Naive thymus-derived CD8-positive, alpha-beta T cell (primary cell): ENCODE measurements around the gene TP53TG5. TPM values are rescaled to one million over a fixed set of nuclear protein-coding genes. Genes with fewer than 3 reads are reported as not detected.

Source experiments
- ATAC-seq, 2 donors: fragments of 150-1000 bp; cut with Tn5 transposase in 1 of 2; sonication (Bioruptor Pico), chemical (Tn5 transposase) in 1 of 2; 1 replicate in 1 of 2; 2 replicates in 1 of 2; pipeline ENCODE4 v1.10.0; 2021; ENCODE audit warnings: mild to moderate bottlenecking in 2 of 2, moderate library complexity in 2 of 2
- POLR2A ChIA-PET: fragments of 350-600 bp; sonication (Branson Sonifier 250); formaldehyde crosslinking; loops from one replicate; lab custom pipeline; 2021; ENCODE audit warnings: antibody characterized with exemption; lab: Charles Lee
- DNase-seq, 10 donors: peaks; one replicate each; pipeline versions ENCODE4 v3.0.0 to v3.0.0-alpha.2; 2020 to 2022
- H3K27ac Mint-ChIP-seq, 10 donors: one replicate each; pipeline ENCODE4 v1.8.0; 2020 to 2022; ENCODE audit warnings: mild to moderate bottlenecking in 10 of 10, mixed read lengths in 10 of 10, moderate library complexity in 4 of 10, inconsistent platforms in 1 of 10
- H3K27me3 Mint-ChIP-seq, 5 donors: one replicate each; pipeline ENCODE4 v1.8.0; 2021 to 2022; ENCODE audit warnings: mixed read lengths in 5 of 5
- H3K36me3 Mint-ChIP-seq, 3 donors: one replicate each; pipeline ENCODE4 v1.8.0; 2020 to 2022; ENCODE audit warnings: mixed read lengths in 3 of 3, mild to moderate bottlenecking in 2 of 3, inconsistent platforms in 1 of 3
- H3K4me1 Mint-ChIP-seq, 4 donors: one replicate each; pipeline ENCODE4 v1.8.0; 2021 to 2022; ENCODE audit warnings: mixed read lengths in 4 of 4
- H3K4me3 Mint-ChIP-seq, 10 donors: one replicate each; pipeline ENCODE4 v1.8.0; 2020 to 2022; ENCODE audit warnings: mild to moderate bottlenecking in 10 of 10, mixed read lengths in 10 of 10, moderate library complexity in 6 of 10, inconsistent platforms in 1 of 10
- H3K9me3 Mint-ChIP-seq, 9 donors: one replicate each; pipeline ENCODE4 v1.8.0; 2020 to 2022; ENCODE audit warnings: mixed read lengths in 9 of 9, mild to moderate bottlenecking in 3 of 9, inconsistent platforms in 1 of 9, moderate library complexity in 1 of 9
- polyA plus RNA-seq, 3 donors: library from polyadenylated mRNA; unstranded; fragments of 300-500 nt; fragmentation: Illumina TruSeq; gene quantifications; one replicate each; pipeline ENCODE4 v1.2.3, GENCODE V29; 2021
- total RNA-seq, 8 experiments: library from RNA in 2 of 8; stranded (reverse) in 2 of 8; gene quantifications; one replicate each; pipeline ENCODE4 v1.2.3 and lab custom pipeline; 2021 to 2026

TP53TG5 gene
- total RNA-seq (under 1 TPM in 1 of 2 experiments, not detected in 1; 0.47 TPM), polyA plus RNA-seq (under 1 TPM in 2 of 3 donors, not detected in 1; 0.42 to 0.55 TPM), total RNA-seq (lab: John Stamatoyannopoulos, UW) (0 to 1.3 (median 0.10) reads per million in 6 experiments)

DNA sequence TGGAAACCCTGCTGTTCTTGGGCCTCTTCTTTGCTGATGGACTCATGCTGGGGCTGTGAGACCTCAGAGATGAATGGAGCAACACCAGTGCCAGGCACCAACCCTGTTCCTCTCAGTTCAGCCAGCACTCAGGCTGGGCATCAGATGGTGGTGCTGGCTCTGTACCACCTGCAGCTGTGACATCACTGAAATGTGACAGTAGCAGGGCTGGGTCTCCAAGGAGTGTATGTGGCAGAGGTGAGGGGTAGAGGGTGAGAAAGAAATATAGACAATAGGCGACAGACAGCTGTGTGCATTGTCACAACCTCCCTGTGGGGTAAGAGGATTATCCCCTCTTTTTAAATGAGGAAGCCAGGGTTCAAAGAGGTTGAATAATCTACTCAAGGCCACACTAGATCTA is at the start of gene TP53TG5:
Gene TP53TG5, minus strand, starts transcription at position 135 of the 400 bp plus-strand sequence. Its CDS starts 89 bp downstream, at position 46.
- Mint-ChIP-seq H3K27ac (no peak within 1 kb of the TSS), H3K9me3 (no peaks in the 10 kb centered on the region), H3K4me3 (no peak within 1 kb of the TSS), H3K27me3 (no peaks in the 10 kb centered on the region), H3K36me3 (peaks cover 0 to 11% (median 8%) of the 10 kb centered on the region in 3 donors), H3K4me1 (peaks cover 7 to 15% (median 11%) of the 10 kb centered on the region in 4 donors)
- no peak for DNase-seq
- POLR2A ChIA-PET = no interaction called here
- no peak for ATAC-seq

DNA sequence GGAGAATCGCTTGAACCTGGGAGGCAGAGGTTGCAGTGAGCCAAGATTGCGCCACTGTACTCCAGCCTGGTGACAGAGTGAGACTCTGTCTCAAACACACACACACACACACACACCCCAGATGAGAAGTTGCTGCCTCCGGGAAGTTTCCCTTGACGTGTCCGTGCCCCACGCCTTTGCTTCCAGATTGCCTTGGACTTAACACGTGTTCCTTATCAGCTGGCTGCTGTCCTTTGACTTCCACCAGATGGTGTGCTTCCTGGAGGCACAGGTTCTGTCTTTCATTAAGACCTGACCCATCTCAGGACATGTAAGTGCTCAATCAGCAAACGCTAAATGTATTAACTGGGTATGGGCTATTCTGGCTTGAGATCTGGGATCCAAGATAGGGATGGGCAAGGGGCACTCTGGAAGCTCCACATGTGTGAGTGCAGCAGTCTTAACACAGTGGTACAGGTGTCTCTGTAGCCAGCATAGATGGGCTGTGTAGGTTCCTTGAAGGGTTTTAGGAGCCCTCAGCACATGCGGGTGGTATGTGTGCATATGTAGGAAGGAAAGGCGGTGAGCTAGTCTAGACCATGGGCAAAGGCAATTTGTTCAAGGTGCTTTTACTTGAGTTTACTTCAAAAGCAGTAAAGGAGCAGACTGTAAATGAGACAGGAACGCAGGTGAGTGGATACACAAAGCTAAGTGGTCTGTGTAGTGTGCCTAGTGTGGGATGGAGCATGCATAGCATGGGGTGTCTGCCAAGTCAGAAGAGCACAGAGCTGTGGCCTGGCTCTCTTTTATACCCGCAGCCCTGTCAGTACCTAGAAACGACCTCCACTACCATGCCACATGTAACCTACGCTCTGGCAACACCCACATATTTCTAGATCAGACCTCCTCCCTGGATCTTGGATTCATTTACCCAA is 49.4 kb upstream of the TP53TG5 start:
- POLR2A ChIA-PET = interaction anchor here (1.4 to 1.5 kb wide), 2 partner anchors 11 to 65 kb away, joined by 3 to 5 read pairs; partner anchors contain the start of genes PIGT and SYS1
- H3K9me3 Mint-ChIP-seq = no peaks in the 10 kb centered on the region
- peaks cover 0 to 5% (median 2%) of the 10 kb centered on the region in 4 donors for H3K4me1 Mint-ChIP-seq
- no peak overlapping the region for H3K4me3 Mint-ChIP-seq
- H3K27me3 Mint-ChIP-seq = no peaks in the 10 kb centered on the region
- ATAC-seq (peak in 1 of 2 donors; percentile 28), DNase-seq (no peak)
- H3K36me3 Mint-ChIP-seq = peaks cover 0 to 60% (median 7%) of the 10 kb centered on the region in 3 donors
- peak overlapping the region in 2 of 10 donors; percentile 6 to 83 for H3K27ac Mint-ChIP-seq

DNA sequence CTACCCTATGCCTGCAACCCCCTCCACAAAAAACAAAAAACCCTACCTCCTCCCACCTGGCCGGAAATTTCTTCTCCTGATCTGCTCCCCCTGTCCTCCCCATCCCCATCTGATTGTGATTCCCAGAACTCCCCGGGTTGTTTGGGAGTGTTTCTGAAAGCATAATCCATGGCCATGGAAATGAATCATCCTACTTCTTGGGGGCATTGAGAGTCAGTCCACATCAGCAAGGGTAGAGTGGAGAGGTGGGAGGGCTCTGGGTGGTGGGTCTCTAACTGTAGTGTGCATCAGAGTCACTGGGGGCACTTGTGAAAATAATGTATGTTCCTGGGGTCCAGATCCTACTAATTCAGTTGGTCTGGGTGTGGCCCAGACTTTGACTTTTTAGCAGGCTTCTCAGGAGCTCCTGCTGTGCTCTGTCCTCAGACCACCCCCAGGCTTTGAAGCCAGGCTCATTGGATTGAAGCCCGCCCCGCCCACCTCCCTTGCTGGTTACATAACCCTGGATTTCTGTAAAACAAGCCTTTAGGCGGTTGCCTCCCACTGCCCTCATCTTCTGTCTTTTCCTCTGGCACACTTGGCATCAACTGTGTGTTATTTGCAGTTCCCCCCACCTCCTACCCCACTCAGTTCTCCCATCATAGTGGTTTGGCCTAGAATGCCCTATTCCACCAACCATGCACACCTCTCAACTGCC is 48.3 kb upstream of the TP53TG5 start:
- peaks cover 0 to 61% (median 10%) of the 10 kb centered on the region in 3 donors for H3K36me3 Mint-ChIP-seq
- H3K4me3 Mint-ChIP-seq = no peak overlapping the region
- no peaks in the 10 kb centered on the region for H3K4me1 Mint-ChIP-seq
- H3K9me3 Mint-ChIP-seq = no peaks in the 10 kb centered on the region
- H3K27me3 Mint-ChIP-seq = no peaks in the 10 kb centered on the region
- POLR2A ChIA-PET = interaction anchor here (1.4 kb wide), 1 partner anchor 64 kb away, joined by 3 read pairs; the partner anchor contains the start of gene SYS1
- H3K27ac Mint-ChIP-seq = peak overlapping the region in 4 of 10 donors; percentile 9 to 87 (median 42)
- DNase-seq (no peak), ATAC-seq (no peak)

DNA sequence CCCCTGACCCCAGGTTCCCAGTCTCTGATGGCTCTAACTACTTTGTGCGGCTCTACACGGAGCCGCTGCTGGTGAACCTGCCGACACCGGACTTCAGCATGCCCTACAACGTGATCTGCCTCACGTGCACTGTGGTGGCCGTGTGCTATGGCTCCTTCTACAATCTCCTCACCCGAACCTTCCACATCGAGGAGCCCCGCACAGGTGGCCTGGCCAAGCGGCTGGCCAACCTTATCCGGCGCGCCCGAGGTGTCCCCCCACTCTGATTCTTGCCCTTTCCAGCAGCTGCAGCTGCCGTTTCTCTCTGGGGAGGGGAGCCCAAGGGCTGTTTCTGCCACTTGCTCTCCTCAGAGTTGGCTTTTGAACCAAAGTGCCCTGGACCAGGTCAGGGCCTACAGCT is 47.4 kb upstream of the TP53TG5 start:
- DNase-seq (no peak), ATAC-seq (no peak)
- no peaks in the 10 kb centered on the region for H3K4me1 Mint-ChIP-seq
- POLR2A ChIA-PET = no interaction called here
- peaks cover 0 to 62% (median 12%) of the 10 kb centered on the region in 3 donors for H3K36me3 Mint-ChIP-seq
- H3K9me3 Mint-ChIP-seq = no peaks in the 10 kb centered on the region
- H3K27me3 Mint-ChIP-seq = no peaks in the 10 kb centered on the region
- H3K4me3 Mint-ChIP-seq = no peak overlapping the region
- peak overlapping the region in 2 of 10 donors; percentile 22 to 56 for H3K27ac Mint-ChIP-seq

DNA sequence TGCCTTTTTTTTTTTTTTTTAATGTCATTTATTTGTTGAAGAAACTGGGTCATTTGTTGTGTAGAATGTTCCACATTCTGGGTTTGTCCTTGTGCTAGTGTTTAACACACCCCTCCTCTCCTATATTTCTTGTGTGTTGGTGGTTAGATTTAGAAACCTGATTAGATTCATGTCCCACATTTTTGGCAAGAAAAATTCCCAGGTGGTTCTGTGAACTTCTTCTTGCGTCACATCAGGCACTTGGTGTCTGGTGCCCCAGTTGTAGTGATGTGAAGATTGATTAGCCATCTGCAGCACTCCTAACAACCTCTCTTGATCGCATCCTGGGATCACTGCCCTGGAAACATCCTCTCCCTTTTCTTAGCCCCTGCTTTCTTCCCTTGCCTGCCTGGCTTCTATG is 45.6 kb upstream of the TP53TG5 start:
- Mint-ChIP-seq H3K27me3 (no peaks in the 10 kb centered on the region), H3K9me3 (no peaks in the 10 kb centered on the region), H3K4me3 (no peak overlapping the region), H3K36me3 (peaks cover 0 to 78% (median 15%) of the 10 kb centered on the region in 3 donors), H3K4me1 (peaks cover 2 to 6% (median 6%) of the 10 kb centered on the region in 4 donors), H3K27ac (peak overlapping the region in 1 of 10 donors; percentile 33)
- DNase-seq (no peak), ATAC-seq (no peak)
- POLR2A ChIA-PET = interaction anchor here (0.7 kb wide), 1 partner anchor 778 kb away, joined by 4 read pairs; no protein-coding TSS in a partner anchor

DNA sequence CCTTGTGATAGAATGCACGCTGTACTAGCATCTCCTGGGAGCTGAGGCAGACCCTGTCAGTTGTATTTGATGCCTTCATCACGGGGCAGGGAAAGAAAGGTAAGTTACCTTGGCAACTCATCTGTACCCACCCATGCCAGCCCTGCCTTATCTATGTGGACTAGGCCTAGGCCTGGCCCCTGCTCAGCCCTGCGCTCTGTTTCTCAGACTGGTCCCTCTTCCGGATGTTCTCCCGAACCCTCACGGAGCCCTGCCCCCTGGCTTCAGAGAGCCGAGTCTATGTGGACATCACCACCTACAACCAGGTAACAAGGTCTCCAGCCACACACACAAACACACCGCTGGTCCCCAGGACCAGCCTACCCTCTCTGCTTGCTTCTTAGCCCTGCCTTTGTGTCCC is 42.0 kb upstream of the TP53TG5 start:
- Mint-ChIP-seq H3K27me3 (no peaks in the 10 kb centered on the region), H3K9me3 (no peaks in the 10 kb centered on the region), H3K27ac (peak overlapping the region in 2 of 10 donors; percentile 41 to 86), H3K4me3 (peak overlapping the region in 1 of 10 donors; percentile 46), H3K36me3 (peaks cover 0 to 57% (median 11%) of the 10 kb centered on the region in 3 donors), H3K4me1 (peaks cover 25 to 39% (median 35%) of the 10 kb centered on the region in 4 donors)
- DNase-seq = no peak
- no peak for ATAC-seq
- POLR2A ChIA-PET = interaction anchor here (1.1 to 2.8 kb wide), 2 partner anchors 14 to 57 kb away, joined by 4 to 11 read pairs; partner anchors contain the start of gene SYS1

DNA sequence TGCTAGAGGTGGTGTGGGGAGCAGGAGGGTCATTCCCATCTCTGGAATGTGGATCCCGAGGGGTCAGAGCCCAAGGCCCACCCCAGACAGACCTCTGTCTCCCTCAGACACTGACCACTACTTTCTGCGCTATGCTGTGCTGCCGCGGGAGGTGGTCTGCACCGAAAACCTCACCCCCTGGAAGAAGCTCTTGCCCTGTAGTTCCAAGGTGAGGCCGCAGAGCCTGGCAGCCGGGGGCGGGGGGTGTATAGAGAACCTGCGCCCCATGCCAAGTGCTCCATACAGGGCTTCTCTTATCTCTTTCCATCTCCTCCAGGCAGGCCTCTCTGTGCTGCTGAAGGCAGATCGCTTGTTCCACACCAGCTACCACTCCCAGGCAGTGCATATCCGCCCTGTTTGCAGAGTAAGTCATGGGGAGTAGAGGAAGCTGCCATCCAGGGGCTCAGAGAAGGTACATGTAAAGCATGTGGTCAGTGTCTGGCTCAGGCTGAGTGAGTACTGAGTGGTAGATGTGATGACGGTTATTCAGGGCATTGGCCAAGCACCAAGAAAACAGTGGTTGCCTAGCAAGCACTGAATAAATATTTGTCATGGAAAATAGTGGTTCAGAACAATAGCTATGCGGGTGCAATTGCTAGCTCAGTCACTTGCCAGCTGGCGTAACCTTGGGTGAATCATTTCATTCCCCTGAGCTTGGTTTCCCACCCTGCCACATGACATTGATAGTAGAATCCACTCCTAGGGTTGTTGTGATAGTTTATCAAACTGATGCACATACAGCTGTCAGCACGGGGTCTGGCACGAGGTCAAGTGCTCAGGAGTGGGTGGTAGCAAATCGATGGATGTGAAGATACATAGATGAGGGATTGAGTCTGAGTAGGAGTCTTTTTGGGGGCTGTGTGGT is 41.3 kb upstream of the TP53TG5 start:
- no peak for DNase-seq

DNA sequence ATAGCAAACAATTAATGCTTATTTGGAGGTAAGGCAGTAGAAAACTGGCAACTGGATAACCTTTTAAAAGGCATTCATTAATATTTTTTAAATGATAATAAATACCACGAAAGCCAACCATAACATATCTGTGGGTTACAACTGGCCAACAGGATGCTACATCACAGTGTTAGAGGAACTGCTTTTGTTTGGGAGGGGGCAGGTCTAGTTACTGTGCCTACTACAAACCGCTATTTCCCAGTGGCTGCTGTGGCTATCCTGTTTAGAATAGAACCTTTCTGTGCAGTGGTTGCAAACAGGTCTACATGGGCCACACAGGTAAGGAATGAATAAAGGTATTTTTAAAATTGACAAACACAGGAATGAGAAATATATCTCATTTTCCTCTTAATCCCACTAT is 38.8 kb upstream of the TP53TG5 start:
- H3K9me3 Mint-ChIP-seq = no peaks in the 10 kb centered on the region
- H3K4me3 Mint-ChIP-seq = peak overlapping the region; percentile 90 to 99 (median 96)
- POLR2A ChIA-PET = interaction anchor here (1.5 to 3.4 kb wide), 8 partner anchors 11 to 54 kb away, joined by 3 to 53 read pairs (median 16); partner anchors contain the start of genes DBNDD2 and SYS1
- H3K36me3 Mint-ChIP-seq = peaks cover 0 to 29% (median 5%) of the 10 kb centered on the region in 3 donors
- peaks cover 26 to 46% (median 38%) of the 10 kb centered on the region in 4 donors for H3K4me1 Mint-ChIP-seq
- H3K27ac Mint-ChIP-seq = peak overlapping the region; percentile 98 to 100 (median 99)
- DNase-seq (no peak), ATAC-seq (no peak)
- H3K27me3 Mint-ChIP-seq = no peaks in the 10 kb centered on the region

More for the DNA sequence above, 41.3 kb upstream of the TP53TG5 start:
- POLR2A ChIA-PET = interaction anchor here (1.1 to 2.8 kb wide), 3 partner anchors 12 to 57 kb away, joined by 3 to 11 read pairs (median 4); partner anchors contain the start of gene SYS1
- Mint-ChIP-seq H3K4me3 (peak overlapping the region in 1 of 10 donors; percentile 29), H3K27ac (peak overlapping the region in 7 of 10 donors; percentile 8 to 86 (median 59)), H3K27me3 (no peaks in the 10 kb centered on the region), H3K9me3 (no peaks in the 10 kb centered on the region), H3K36me3 (peaks cover 0 to 52% (median 8%) of the 10 kb centered on the region in 3 donors), H3K4me1 (peaks cover 26 to 41% (median 38%) of the 10 kb centered on the region in 4 donors)
- no peak for ATAC-seq

DNA sequence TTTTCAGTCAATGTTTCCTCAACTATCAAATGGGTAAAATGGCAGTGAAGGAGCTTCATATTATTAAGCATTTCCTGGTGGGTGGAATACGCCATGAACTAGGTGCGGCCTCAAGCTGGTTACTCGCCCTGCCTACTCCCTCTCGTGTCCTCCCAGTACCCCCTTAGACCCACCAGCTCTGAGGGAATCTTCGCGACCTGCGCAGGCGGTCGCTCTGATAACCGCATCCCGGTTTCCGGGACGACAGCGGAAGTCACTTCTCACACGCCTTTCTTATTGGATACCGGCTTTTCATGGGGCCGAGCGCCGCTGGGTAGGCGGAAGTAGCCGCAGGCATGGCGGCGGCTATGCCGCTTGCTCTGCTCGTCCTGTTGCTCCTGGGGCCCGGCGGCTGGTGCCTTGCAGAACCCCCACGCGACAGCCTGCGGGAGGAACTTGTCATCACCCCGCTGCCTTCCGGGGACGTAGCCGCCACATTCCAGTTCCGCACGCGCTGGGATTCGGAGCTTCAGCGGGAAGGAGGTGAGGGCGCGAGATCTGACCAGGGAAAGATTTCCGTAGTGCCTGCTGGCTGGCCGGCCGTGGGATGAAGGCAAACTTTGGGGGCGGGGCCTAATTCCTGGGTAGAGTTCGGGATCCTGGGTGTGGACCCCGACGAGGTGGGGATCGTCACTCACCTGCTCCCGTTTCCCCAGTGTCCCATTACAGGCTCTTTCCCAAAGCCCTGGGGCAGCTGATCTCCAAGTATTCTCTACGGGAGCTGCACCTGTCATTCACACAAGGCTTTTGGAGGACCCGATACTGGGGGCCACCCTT is 37.9 kb upstream of the TP53TG5 start, which contains the start of gene PIGT:
Gene PIGT, plus strand, starts transcription at position 320 of the 816 bp plus-strand sequence. Its CDS starts 16 bp downstream, at position 336.
- Mint-ChIP-seq H3K36me3 (peaks cover 0 to 22% (median 5%) of the 10 kb centered on the region in 3 donors), H3K27me3 (no peaks in the 10 kb centered on the region), H3K4me3 (peak within 1 kb of the TSS; percentile 90 to 99 (median 96)), H3K27ac (peak within 1 kb of the TSS; percentile 98 to 100 (median 99)), H3K4me1 (peaks cover 26 to 46% (median 38%) of the 10 kb centered on the region in 4 donors), H3K9me3 (no peaks in the 10 kb centered on the region)
- peak; percentile 80 to 96 (median 94) for DNase-seq
- ATAC-seq = peak; percentile 97
- POLR2A ChIA-PET = interaction anchor here (1.1 to 3.4 kb wide), 13 partner anchors 10 to 764 kb away, joined by 3 to 53 read pairs (median 6); partner anchors contain the start of genes ADA, DBNDD2, SDC4 and SYS1

DNA sequence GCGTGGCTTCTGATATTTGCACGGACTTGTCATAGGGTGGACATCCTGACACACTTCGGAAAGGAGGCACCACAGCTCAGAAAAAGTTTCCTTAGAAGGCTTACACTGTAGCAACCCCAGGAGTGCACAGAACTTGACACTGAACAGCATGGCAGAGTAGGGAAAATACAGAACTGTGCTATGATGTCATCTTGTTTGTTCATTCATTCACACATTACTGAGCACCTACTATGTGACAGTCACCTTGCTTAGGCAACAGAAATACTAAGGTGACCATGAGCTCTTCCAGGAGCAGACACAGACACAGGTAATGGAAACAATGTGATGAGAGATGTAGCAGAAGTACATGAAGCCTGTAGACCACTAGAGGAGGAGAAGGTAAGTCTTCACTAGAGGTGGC is 35.4 kb upstream of the TP53TG5 start:
- peaks cover 18 to 43% (median 36%) of the 10 kb centered on the region in 4 donors for H3K4me1 Mint-ChIP-seq
- no peak overlapping the region for H3K4me3 Mint-ChIP-seq
- POLR2A ChIA-PET = interaction anchor here (0.8 to 1.7 kb wide), 3 partner anchors 9 to 522 kb away, joined by 3 read pairs; partner anchors contain the start of gene SYS1
- H3K27me3 Mint-ChIP-seq = no peaks in the 10 kb centered on the region
- ATAC-seq (no peak), DNase-seq (no peak)
- H3K27ac Mint-ChIP-seq = peak overlapping the region in 4 of 10 donors; percentile 7 to 80 (median 68)
- H3K36me3 Mint-ChIP-seq = peaks cover 0 to 4% (median 0%) of the 10 kb centered on the region in 3 donors
- H3K9me3 Mint-ChIP-seq = no peaks in the 10 kb centered on the region
